ENCODE results near the gene ETV6. TPM values are rescaled to one million over a fixed set of nuclear protein-coding genes. Genes with fewer than 3 reads are reported as not detected.

ETV6 gene
- polyA plus RNA-seq, 12 donors: 8.2 to 15.9 (median 11.0) TPM; not detected in 1

GRCh38 chr12:11773889-11774677 is 124.6 kb downstream of the ETV6 start:
- no peak for DNase-seq

DNA sequence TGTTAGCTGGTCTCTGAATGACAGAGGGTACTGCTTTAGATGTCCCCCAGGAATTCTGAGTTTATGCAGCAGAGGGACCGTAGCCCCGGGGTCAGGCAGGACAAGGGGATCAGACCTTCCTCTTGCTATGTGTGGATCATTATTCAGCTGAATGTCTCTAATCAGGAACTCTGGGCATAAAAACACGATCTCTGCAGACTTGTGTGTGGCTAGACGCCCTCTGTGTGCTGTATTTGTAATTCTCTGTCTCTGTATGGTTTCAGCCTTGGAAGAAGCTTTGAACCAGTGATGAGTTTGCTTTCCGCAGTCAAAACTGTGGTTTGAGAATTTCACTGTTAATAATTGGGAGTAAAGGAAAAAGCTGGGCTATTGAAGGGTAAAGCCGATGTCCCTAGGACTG is 125.3 kb downstream of the ETV6 start:
- no peak for DNase-seq

GRCh38 chr12:11776316-11776715 is 126.8 kb downstream of the ETV6 start:
- DNase-seq: no peak

GRCh38 chr12:11777451-11777850 is 128.0 kb downstream of the ETV6 start:
- DNase-seq: no peak

DNA sequence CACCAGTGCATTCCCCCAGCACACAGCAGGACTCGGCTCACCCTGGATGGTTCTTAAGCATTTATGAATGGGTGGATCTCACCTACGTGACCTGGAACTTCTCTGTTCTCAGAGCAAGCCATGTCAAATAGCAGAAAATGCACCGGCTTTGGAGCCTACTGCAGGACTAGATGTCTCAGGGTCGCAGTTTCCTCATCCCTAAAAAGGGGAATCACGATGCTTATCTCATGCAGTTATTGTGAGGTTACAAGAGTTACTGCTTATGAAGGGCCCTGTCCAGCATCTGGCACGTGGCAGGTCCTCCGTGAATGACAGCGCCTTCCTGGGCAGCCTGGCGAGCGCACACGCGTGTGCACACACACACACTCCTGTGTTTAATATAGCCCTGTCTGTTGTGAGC is 128.5 kb downstream of the ETV6 start:
- no peak for DNase-seq

- DNase-seq: peak; percentile 84
These were observed 129.5 kb downstream of the ETV6 start for GRCh38 chr12:11778713-11779685.

DNA sequence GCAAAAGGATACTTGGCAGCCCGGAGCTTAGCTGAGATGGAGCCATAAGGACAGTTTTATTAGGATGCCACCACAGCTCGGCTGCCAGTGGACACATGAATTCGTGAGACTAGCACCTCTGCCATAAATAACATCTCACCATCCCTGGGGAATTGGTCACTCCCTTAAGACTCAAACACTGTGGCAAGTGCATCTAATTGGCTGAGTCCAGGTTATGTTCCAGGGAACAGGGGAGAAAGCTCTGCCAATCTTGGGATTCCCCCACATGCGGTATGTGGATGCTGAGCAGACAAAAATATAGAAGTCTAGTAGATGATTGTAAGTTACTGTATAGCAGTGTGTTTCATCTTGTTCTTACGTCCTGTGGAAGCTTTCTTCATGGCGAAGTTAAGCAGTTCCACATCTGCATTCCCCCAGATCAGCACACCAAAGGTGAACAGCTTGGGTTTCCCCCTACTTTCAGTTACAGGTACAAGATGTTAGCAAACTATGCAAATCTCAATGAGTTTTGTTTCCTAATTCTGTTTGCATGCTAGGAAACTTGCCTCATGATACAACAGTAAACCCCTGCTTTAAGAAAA is 131.1 kb downstream of the ETV6 start:
- no peak for DNase-seq

DNA sequence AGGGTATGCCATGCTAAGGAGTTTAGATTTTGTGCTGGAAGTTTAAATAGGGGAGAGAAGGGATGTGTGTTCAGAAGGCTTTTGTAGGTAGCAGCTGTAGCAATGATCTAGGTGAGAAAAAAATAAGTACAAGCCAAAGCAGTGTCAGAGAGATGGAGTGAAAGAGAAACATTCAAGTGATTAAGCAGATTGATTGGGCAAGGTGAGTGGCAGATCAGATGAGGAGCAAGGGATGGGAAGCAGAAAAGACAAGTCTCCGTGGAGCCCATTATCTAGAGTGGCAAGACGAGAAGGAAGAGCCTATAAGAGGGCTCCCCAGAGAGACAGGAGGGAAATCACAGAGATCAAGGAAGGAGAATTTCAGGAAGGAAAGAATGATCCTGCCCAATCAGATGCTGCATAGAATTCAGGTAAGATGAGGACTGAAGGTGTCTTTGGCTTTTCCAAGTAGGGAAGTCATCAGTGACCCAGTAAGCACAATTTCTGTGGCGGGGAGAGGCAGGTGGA is 133.5 kb downstream of the ETV6 start:
- DNase-seq: no peak

DNA sequence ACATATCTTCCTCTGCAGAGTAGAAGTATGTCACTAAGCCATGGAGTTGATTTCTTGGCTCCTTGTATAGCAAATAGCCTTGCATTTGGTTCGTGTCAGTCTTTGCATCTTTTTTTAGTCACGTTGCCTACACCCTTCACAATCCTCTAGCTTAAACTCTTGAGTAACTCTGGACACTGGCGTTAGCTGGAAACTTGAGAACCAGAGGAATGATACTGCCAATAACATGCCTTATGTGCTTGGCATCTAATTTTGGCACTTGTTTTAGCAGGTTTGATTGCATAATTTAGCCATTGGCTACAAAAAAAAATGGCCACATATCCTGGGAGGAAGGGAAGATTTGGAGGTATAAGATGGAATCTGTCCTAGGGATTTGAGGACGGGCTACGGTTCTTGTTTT is 136.2 kb downstream of the ETV6 start:
- DNase-seq: no peak

DNA sequence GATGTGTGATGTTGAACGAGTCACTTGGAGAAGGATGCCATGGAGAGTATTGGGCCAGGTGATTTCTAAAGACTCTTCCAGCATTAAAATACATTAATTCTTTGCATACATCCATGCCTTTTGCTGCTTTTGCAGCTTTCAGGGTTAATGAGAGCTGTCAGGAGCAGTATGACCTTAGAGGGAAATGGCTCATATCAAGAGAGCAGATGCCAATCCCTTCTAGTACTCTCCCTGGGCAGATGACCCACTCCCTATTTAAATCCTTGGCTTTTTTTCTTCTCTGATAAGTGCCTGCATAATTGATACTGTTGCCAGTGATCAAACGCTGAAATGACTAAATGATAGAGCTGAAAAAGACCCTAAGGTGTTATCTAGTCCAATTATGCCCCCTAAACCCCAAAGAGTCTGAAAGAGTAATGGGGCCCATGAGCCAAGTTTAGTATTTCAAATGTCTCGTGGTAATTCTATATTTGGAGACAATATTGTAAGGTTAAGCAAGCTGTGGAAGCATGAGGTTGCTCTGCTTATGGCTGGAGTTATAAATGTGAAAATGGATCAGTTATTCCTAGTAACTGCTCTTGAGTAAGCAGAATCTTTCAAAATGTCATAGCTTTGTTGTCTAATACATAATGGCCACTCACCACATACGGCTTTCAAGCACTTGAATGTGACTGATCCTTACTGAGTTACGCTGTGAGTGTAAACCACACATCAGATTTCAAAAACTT is 137.3 kb downstream of the ETV6 start:
- no peak for DNase-seq

DNA sequence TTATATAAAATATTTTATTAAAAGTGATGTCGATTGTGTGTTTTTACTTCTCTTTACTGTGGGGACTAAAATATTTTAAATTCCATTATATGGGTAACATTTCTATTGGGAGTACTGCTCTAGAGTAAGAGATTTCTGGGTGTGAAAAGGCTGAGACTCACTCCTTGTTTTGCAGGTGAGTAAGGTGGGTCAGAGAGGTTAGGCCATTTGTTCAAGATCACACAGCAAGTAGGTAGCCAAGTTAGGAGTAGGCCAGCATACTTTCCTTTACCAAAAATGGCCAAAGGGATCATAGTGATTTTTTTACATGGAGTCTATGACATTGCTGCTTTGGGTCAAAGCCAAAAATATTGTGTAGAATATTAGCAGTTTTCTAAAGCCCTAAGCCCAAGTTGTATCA is 138.0 kb downstream of the ETV6 start:
- DNase-seq: no peak

GRCh38 chr12:11787933-11788849 is 138.7 kb downstream of the ETV6 start:
- DNase-seq: no peak

- DNase-seq: no peak
These were observed 144.6 kb downstream of the ETV6 start for GRCh38 chr12:11793921-11794710.

DNA sequence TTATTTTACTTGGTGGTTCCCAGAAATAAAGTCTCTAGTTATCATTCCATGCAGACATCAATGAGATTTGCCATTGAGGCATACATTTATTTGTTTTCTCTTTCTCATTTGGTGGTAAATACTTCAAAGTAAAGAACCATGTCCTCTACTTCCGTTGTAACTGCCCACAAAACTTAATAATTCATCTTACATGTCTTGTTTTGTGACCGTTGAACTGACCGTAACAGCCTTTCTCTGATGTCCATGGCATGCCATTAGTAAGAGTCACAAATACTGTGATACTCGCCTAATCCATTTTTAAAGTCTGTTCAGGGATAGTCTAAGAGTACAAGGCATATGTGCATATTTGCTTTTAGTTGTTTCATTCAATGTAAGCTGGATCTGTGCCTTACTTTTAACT is 145.3 kb downstream of the ETV6 start:
- no peak for DNase-seq

DNA sequence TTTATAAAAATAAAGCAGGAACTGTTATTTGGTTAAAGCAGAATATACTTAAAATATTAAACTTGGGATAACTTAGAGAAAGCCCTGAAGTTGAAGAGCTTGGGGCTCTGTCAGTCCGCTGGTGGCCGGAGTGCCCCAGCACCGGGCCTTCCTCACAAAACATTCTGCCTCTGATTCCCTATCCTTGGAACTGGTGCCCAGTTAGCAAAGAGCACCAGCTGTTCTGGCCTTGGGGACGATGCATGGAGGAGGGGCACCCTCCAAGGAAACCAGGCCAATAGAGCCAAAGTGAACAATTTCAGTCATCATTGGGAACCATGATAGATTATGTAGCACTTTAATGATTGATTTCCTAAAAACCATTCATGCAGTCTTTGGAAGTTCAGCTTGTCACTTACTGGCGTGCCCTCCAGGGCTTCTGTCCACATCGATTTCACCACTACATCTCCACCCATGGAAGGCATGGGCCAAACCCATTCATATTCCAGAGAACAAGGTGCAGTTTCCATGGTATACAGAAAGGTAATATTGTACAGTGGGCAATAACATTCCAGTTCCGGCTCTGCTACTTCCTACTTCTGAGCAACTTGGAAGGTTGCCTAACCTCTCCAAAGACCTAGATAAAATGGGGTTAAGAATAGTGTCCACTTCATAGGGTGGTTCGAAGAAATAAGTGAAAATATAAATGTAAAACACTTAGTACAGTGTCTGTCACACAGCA is 145.9 kb downstream of the ETV6 start:
- no peak for DNase-seq

GRCh38 chr12:11795913-11796459 is 146.5 kb downstream of the ETV6 start:
- DNase-seq: no peak

DNA sequence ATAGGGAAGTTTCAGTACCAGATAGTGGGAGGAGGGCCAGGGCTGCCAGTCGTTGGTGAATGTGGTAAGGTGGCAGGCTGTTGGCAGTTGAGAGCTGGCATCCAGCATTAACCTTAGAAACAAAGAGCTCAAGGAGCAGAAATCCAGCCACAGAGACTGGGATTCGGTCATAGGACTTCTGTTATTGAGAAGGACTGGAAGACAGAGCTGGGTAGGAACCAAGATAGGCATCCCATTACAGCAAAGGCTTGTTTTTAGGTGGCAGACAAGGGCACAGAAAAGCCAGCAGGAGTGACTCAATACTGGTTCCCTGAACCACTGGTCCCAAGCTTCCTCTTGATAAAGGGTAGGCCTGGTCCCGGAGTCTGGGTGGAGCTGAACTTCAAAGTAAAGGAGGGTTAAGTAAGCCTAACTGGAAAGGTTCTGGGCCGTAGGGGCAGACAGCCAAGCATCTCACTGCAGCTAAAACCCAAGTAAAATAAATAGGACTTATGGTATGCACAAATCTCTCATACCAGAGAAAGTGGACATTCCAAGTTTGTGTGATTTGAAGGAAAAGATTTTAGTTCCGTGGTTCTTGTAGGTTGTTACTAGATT is 147.9 kb downstream of the ETV6 start:
- DNase-seq: no peak
